ENCODE measurements around the gene GPR45.

GPR45 gene

DNA sequence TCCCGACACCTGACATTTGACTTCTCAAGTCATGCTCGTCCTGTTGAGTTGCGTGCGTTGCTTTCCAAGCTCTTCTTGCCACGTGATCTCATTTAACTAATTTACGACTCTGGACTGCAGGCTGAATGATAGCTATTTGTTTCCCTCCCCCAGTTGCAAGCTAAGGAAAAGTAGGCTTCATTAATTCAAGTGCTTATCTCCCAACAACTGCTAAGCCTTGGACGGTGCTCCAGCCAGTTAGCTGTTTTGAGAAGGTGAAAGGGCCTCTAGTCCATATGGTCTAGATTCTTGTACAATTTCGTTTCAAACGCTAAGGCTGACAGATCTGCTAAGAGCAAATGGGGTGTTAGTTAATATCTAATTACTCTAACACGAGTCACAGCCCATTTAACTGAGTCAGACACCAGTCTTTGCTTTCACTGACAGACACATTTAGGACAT is 21.1 kb downstream of the GPR45 start:
- H3K9me3 ChIP-seq: no peaks in the 10 kb centered on the region
- no peaks in the 10 kb centered on the region for H3K4me1 ChIP-seq
- no peak overlapping the region for H3K4me3 ChIP-seq
- in situ Hi-C loops (cut with MboI; ENCODE audit: low sequenced_read_pairs): no loop called here
- peaks cover 12% of the 10 kb centered on the region for H3K36me3 ChIP-seq (replicated peaks)
- DNase-seq (ENCODE audit: low spot score in 2 of 2): no peak
- no peaks in the 10 kb centered on the region for H3K27me3 ChIP-seq (ENCODE audit: low read depth)

DNA sequence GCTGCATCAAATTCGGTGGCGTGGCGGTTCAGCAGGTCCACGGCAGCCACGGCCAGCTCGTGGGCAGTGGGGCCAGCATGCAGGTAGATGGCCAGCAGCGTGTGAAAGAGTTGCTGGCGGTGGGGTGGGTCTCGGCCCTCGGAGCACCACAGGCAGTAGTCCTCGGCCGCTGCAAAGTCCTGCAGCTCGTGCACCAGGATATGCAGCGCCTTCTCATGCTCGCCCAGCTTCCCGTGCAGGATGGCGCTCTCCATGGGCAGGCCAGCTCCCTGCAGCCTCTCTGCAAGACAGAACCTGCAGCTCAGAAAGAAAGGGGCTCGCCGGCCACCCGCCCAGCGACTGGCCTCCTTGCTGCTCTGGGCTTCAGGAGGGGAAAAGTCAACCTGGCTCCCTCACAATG is 27.9 kb downstream of the GPR45 start:
- Histone ChIP-seq H3K4me3 (no peak overlapping the region), H3K9me3 (no peaks in the 10 kb centered on the region), H3K36me3 (replicated peaks) (peaks cover 50% of the 10 kb centered on the region), H3K4me1 (no peaks in the 10 kb centered on the region), H3K27me3 (ENCODE audit: low read depth) (no peaks in the 10 kb centered on the region)
- in situ Hi-C loops (cut with MboI; ENCODE audit: low sequenced_read_pairs): no loop called here
- DNase-seq (ENCODE audit: low spot score in 2 of 2): no peak

DNA sequence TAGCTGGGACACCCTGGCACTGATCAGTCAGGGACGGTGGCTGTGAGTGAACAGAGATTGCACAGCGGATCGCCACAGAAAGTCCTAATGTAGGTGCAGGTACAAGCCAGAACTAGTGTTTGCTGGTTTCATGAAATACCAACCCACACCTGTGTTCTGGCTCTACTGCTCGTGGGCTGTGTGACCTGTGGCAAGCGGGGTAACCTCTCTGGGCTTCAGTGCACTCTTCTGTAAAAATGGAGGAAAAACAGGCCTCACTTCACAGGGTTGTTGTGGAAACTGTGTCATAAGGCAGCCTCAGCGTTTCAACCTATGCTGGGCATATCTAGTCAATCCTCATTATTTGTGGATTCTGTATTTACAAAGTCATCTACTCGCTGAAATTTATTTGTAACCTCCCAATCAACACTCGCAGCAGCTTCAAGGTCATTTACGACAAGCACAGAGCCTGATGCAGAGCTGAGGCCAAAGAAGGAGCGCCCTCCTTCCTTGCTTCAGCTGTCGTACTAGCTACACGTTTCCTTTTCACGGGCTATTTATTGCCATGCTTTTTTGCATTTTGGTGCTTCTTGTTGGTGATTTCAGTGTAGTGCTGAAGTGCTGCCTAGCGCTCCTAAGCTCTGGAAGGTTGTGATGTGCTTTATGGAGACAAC is 30.0 kb downstream of the GPR45 start:
- no peaks in the 10 kb centered on the region for H3K4me1 ChIP-seq

DNA sequence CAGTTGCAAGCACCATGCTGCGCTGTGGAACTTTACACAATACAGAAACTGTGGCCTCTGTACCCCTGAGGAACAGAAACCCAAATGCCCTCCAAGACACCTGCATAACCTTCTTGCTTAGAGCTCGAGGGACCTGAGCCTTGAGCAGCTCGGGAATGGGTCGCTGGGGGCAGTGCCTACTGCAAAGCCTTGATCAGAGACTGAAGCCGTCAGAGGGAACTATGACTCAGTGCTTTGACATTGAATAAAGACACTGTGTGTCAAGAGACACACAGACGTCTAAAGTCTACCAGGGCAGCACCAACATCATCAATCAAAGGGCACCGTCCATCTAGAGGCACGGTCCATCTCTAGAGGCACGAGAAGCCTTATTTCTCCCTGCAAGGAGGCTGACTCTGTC is 30.6 kb downstream of the GPR45 start:
- H3K36me3 ChIP-seq (replicated peaks): peaks cover 52% of the 10 kb centered on the region
- H3K4me1 ChIP-seq: no peaks in the 10 kb centered on the region
- in situ Hi-C loops (cut with MboI; ENCODE audit: low sequenced_read_pairs): no loop called here

More for the DNA sequence above, 30.0 kb downstream of the GPR45 start:
- in situ Hi-C loops (cut with MboI; ENCODE audit: low sequenced_read_pairs): no loop called here
- Histone ChIP-seq H3K9me3 (no peaks in the 10 kb centered on the region), H3K4me3 (no peak overlapping the region), H3K36me3 (replicated peaks) (peaks cover 51% of the 10 kb centered on the region), H3K27me3 (ENCODE audit: low read depth) (no peaks in the 10 kb centered on the region)
- DNase-seq (ENCODE audit: low spot score in 2 of 2): no peak

DNA sequence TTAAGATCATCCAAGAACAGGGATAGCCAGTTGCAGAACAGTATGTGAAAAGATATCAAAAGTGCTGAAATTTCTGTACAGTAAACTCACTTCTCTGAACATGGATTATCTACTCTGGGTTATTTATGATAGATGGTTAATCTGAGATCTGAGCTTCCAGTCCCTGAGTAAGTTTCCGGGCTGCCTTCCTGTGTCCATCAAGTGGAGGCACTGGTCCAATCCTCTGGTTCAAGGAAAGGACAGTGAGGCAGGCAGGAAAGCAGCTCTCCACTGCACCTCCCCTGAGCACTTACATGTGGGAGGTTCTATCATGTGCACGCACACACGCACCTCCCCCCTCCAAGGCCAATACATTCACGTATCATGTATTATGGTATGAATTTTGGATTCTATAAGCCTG is 32.5 kb downstream of the GPR45 start:
- DNase-seq (ENCODE audit: low spot score in 2 of 2): no peak
- in situ Hi-C loops (cut with MboI; ENCODE audit: low sequenced_read_pairs): no loop called here
- Histone ChIP-seq H3K9me3 (no peaks in the 10 kb centered on the region), H3K27me3 (ENCODE audit: low read depth) (no peaks in the 10 kb centered on the region), H3K4me1 (no peaks in the 10 kb centered on the region), H3K36me3 (replicated peaks) (peaks cover 40% of the 10 kb centered on the region), H3K4me3 (no peak overlapping the region)

More for the DNA sequence above, 30.6 kb downstream of the GPR45 start:
- Histone ChIP-seq H3K9me3 (no peaks in the 10 kb centered on the region), H3K4me3 (no peak overlapping the region), H3K27me3 (ENCODE audit: low read depth) (no peaks in the 10 kb centered on the region)
- DNase-seq (ENCODE audit: low spot score in 2 of 2): no peak

DNA sequence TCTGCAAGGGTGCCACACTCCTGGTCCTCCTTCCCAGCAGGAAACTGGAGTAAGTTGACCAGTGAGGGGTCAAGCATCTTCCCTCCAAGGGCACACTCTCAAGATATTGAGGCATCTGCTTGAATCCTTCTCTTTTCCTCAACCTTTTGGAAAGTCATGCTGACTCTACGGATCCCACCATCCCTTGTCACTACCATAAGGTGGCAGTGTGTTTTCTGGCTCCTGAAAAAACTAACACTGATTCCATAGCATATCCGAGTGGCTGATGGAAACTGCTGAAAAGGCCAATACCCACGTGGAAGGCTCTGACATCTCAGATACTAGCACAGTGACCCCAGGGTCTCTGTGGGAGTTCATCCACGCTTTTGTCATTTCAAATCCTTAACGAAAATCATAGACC is 37.1 kb downstream of the GPR45 start:
- no peak overlapping the region for H3K4me3 ChIP-seq
- peaks cover 34% of the 10 kb centered on the region for H3K36me3 ChIP-seq (replicated peaks)
- H3K27me3 ChIP-seq (ENCODE audit: low read depth): no peaks in the 10 kb centered on the region
- H3K4me1 ChIP-seq: no peaks in the 10 kb centered on the region
- no peaks in the 10 kb centered on the region for H3K9me3 ChIP-seq
- in situ Hi-C loops (cut with MboI; ENCODE audit: low sequenced_read_pairs): no loop called here
- DNase-seq (ENCODE audit: low spot score in 2 of 2): no peak

DNA sequence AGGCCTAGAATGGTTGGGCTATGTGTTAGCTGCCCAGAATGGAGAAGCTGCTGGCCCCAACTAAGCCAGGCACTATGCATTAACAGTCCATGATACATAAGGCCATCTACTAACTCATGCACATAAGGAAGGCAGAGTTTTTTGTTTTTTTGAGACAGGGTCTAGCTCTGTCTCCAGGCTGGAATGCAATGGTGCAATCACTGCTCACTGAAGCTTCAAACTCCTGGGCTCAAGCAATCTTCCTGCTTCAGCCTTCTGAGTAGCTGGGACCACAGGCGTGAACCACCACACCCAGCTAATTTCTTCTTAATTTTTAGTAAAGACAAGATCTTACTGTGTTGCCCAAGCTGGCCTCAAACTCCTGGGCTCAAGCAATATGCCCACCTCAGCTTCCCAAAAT is 37.6 kb downstream of the GPR45 start:
- peaks cover 33% of the 10 kb centered on the region for H3K36me3 ChIP-seq (replicated peaks)
- no peaks in the 10 kb centered on the region for H3K9me3 ChIP-seq
- in situ Hi-C loops (cut with MboI; ENCODE audit: low sequenced_read_pairs): no loop called here
- no peak overlapping the region for H3K4me3 ChIP-seq
- no peak for DNase-seq (ENCODE audit: low spot score in 2 of 2)
- H3K4me1 ChIP-seq: no peaks in the 10 kb centered on the region
- no peaks in the 10 kb centered on the region for H3K27me3 ChIP-seq (ENCODE audit: low read depth)

DNA sequence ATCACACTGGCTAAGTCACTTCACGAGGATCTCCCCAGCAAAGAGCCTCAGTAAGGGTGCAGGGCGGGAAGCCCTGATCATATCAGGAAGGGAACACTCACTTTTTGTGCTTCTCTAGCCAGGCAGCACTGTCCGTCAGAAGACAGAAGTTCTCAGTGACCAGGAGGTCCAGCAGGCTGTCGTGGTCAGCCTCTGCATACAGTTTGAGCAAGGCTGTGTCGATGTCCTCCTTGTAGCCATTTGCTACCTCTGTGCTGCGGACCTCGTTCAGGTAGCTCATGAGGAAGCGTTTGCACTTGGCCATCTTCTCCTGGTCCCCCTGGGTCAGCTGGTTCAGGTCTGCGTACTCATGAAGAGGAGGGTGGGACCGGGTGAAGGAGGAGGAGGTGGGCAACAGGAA is 38.7 kb downstream of the GPR45 start:
- in situ Hi-C loops (cut with MboI; ENCODE audit: low sequenced_read_pairs): no loop called here

DNA sequence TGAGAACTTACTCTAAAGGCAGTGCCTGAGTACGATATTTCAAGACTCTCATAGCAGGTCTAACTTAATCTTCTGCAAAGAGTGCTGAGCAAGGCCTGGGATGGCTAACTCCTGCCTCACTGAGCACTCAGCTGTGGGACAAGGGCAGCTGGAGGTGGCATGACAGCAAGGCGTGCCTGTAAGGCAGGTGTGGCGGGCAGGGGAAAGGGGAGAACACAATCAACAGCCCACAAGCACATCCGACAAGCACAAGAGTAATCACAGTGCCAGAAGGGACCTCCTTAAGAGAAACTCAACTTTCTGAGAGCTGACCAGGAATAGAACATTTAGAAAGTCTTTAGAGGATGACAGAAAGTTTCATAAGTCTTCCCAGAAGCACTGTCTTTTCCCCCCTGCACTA is 42.0 kb downstream of the GPR45 start:
- H3K4me3 ChIP-seq: no peak overlapping the region
- in situ Hi-C loops (cut with MboI; ENCODE audit: low sequenced_read_pairs): no loop called here
- H3K36me3 ChIP-seq (replicated peaks): peaks cover 33% of the 10 kb centered on the region
- no peaks in the 10 kb centered on the region for H3K4me1 ChIP-seq
- H3K27me3 ChIP-seq (ENCODE audit: low read depth): no peaks in the 10 kb centered on the region
- no peak for DNase-seq (ENCODE audit: low spot score in 2 of 2)
- no peaks in the 10 kb centered on the region for H3K9me3 ChIP-seq

More for the DNA sequence above, 38.7 kb downstream of the GPR45 start:
- H3K27me3 ChIP-seq (ENCODE audit: low read depth): no peaks in the 10 kb centered on the region
- H3K9me3 ChIP-seq: no peaks in the 10 kb centered on the region
- peaks cover 30% of the 10 kb centered on the region for H3K36me3 ChIP-seq (replicated peaks)
- H3K4me1 ChIP-seq: no peaks in the 10 kb centered on the region
- H3K4me3 ChIP-seq: no peak overlapping the region
- no peak for DNase-seq (ENCODE audit: low spot score in 2 of 2)

DNA sequence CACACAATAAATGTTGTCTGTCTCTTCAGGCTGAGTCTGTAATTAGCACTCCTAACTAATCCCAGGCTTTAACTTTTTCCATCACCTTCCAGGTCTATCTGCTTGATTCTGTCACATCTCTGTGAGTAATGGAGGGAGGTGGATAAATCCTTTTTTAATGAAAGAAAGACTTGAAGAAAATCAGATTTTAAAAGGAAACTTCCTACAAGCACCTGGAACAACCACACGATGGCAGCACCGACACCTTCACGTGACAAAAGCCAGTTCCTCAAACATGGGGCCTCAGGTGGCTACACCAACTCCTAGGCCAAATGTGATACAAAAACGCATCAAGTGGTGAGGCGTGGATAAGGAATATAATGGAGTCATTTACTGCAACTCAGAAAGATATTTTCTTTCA is 46.1 kb downstream of the GPR45 start:
- in situ Hi-C loops (cut with MboI; ENCODE audit: low sequenced_read_pairs): no loop called here
- peak; percentile 12 to 59 for DNase-seq (ENCODE audit: low spot score in 2 of 2)
- Histone ChIP-seq H3K27me3 (ENCODE audit: low read depth) (no peaks in the 10 kb centered on the region), H3K9me3 (no peaks in the 10 kb centered on the region), H3K36me3 (replicated peaks) (peaks cover 34% of the 10 kb centered on the region), H3K4me3 (no peak overlapping the region), H3K4me1 (peaks cover 5% of the 10 kb centered on the region; the same call in 1 of the 2 replicates)

DNA sequence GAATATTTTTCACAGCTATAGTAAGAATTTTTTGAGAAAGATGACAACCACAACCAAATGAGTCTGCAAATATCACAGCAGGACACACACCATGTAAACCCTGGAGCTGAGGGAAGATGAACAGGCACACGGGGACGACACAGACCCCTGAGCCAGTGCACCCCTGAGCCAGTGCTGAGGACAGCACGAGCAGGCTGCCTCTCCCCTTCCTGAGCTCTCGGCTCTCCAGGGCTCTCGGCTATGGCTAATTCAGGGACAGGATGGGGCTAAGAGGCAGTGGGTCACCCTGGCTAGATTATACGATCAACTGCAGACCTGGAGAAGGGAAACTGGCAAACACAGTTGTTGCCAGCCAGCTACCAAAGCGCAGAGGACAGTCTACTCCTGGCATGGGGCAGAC is 46.6 kb downstream of the GPR45 start:
- Histone ChIP-seq H3K4me3 (no peak overlapping the region), H3K9me3 (no peaks in the 10 kb centered on the region), H3K27me3 (ENCODE audit: low read depth) (no peaks in the 10 kb centered on the region), H3K36me3 (replicated peaks) (peaks cover 32% of the 10 kb centered on the region), H3K4me1 (peaks cover 5% of the 10 kb centered on the region; the same call in 1 of the 2 replicates)
- in situ Hi-C loops (cut with MboI; ENCODE audit: low sequenced_read_pairs): no loop called here
- DNase-seq (ENCODE audit: low spot score in 2 of 2): no peak

DNA sequence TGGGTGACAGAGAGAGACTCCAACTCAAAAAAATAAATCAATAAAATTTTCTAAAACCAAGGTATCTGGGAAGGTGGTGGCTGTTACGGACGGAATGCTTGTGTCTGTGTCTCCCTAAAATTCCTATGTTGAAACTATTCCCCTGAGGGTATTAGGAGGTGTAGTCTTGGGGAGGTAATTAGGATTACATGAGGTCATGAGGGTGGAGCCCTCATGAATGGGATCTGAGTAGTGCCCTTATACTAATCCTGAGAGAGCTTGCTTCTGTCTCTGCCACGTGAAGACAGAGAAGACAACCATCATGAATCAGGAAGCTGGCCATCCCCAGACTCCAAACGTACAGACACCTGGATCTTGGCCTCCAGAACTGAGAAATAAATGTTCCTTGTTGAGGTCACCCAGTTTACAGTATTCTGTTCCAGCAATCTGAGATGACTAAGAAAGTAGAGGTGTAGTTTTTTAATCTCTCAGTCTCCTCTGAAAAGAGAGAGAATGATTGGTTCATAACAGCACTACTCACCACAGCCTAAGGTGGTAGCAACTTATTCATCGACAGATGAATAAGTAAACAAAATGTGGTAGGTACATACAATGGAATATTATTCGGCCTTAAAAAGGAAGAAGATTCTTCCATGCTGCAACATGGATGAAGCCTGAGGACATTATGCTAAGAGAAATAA is 49.6 kb downstream of the GPR45 start:
- H3K27me3 ChIP-seq (ENCODE audit: low read depth): no peaks in the 10 kb centered on the region
- no peaks in the 10 kb centered on the region for H3K9me3 ChIP-seq
- peaks cover 5% of the 10 kb centered on the region; the same call in 1 of the 2 replicates for H3K4me1 ChIP-seq
- peaks cover 25% of the 10 kb centered on the region for H3K36me3 ChIP-seq (replicated peaks)
- no peak overlapping the region for H3K4me3 ChIP-seq
- in situ Hi-C loops (cut with MboI; ENCODE audit: low sequenced_read_pairs): no loop called here
- no peak for DNase-seq (ENCODE audit: low spot score in 2 of 2)

DNA sequence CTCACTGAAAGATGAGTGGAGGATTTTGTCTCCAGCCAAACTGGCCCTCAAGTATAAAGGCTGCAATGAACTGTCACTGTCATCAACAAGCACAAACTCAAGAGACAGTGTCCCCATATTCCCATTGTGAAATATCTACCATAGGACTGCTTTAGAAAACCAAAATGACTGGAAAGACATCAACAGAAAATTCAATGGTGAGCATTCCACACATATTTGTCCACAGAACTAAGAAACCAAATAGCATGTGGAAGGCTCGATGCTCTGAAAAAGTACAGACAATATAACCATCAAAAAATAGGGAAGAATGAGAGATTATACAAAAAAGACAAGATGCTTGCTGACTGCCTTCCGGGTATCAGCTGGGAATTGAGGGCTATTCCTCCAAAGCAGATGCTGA is 50.4 kb downstream of the GPR45 start:
- H3K9me3 ChIP-seq: no peaks in the 10 kb centered on the region
- H3K4me1 ChIP-seq: peaks cover 5% of the 10 kb centered on the region; the same call in 1 of the 2 replicates
- H3K36me3 ChIP-seq (replicated peaks): peaks cover 18% of the 10 kb centered on the region
- DNase-seq (ENCODE audit: low spot score in 2 of 2): no peak
- in situ Hi-C loops (cut with MboI; ENCODE audit: low sequenced_read_pairs): no loop called here
- no peak overlapping the region for H3K4me3 ChIP-seq
- no peaks in the 10 kb centered on the region for H3K27me3 ChIP-seq (ENCODE audit: low read depth)
